Left colon (tissue), 2 donors: Measurements from ENCODE around the gene BUD13. TPM values are rescaled to one million over a fixed set of nuclear protein-coding genes. Genes with fewer than 3 reads are reported as not detected.
"Not testable (repeated sequence)": the region's sequence is repeated elsewhere in the genome, so short reads cannot be mapped to it uniquely, and the experiment has no call there.

Source experiments
- ATAC-seq: fragments of 200-7000 bp; cut with Tn5 transposase; one replicate; pipeline ENCODE4 v1.9.1; 2020; ENCODE audit warnings: mild to moderate bottlenecking, moderate library complexity
- DNase-seq, 2 donors: peaks; one replicate each; pipeline ENCODE4 v3.0.0-alpha.2; 2020
- intact Hi-C, 2 donors: fragments of 100-400 bp; cut with DNase I in 1 of 2; cut with micrococcal nuclease in 1 of 2; formaldehyde crosslinking; loops; one replicate each; pipeline versions ENCODE4 v1.11.2 to v1.14.0; 2022; cut with DNase I, micrococcal nuclease
- total RNA-seq, 2 donors: library from RNA; stranded (reverse); fragmentation: NEBNext Ultra II Directional; extraction: Animal tissue kit (Norgen Biotek cat#: 25700); gene quantifications; one replicate each; pipeline ENCODE4 v1.2.1, GENCODE V29; 2021
- donor health status: DM: no; HTN: no; CAD: no.
- donor health status: DM: yes; HTN: yes; CAD: no.

Gene BUD13
- total RNA-seq, 2 donors from 2014 or later = 14.0 TPM

DNA sequence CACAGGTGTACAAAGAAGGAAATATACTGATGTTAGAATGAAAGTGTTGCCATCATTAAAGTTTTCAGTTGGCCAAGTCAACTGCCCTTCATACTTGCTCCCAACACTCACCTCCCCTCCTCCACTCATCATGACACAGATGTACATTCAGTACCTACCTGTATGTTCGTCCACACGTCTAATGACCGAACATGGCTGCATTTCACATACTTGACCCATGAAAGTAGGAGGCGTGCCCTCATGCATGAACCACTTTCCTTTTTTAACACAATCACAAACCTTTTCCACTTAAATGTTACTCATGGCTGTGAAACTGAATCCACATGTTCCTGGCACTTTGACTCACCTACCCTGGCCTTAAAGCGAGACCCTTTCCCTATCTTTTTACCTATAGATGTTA, 3.2 kb upstream of the BUD13 start:
- ATAC-seq = no peak
- DNase-seq = no peak
- intact Hi-C loops = no loop called here

DNA sequence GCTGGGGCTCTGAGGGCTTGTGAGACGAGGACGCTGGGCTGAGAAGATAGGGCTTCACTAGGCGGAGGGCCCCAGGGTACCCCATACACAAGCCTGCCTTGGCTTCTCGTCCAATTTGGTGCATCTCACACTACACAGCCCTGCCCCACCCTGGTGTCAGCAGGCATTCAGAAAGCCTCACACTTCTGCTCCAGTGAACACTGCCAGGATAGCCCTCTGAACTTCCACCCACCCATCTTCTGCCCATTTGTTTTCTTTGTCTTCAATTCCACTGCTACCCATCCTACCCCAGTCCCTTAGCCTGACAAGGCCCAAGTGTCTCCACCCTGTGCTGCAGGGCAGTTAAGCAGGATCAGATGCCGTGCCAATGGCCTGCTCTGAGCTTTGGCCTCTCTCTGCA, 1.9 kb upstream of the BUD13 start:
- DNase-seq = no peak
- intact Hi-C loops = no loop called here
- no peak for ATAC-seq

DNA sequence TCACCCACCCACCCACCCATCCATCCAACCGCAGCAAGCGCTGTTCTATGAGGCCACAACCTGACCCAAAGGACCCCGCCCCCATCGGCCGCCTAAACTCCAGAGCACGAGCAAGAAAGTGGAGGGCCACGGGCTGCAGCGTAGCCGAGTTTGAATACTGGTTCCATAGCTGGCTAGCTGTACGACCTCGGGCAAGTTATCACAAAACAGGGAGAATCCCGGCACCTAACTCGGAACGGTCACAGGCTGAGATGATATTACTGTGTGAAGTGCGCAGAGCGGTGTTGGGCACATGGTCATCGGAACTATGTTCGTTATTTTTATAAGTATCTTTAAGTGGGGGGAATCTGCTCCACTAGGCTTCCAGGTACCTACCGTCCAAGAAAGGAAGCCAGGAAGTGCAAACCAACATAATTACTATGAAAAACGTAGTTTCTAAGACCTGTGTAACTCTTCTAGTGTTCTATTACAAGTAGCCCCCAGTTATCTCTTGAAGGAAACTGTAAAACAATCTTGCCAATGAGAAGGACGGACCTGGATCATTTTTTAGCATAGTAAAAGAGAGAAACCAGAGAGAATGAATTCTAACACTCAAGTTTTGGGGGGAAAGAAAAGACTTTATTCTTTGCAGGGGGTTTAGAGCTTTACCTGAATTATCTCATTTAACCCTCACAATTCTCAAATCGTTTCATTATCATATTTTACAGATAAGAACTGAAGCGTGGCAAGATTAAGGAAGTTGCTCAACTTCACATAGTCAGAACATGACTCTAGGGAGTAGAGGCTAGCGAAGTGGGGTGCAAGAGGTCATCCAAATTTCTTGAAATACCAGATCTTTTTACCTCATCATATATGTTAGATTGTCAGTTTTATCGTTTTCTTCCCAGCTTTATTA, 663 bp upstream of the BUD13 start:
- ATAC-seq (peak; percentile 44), DNase-seq (no peak)
- intact Hi-C loops = no loop called here

DNA sequence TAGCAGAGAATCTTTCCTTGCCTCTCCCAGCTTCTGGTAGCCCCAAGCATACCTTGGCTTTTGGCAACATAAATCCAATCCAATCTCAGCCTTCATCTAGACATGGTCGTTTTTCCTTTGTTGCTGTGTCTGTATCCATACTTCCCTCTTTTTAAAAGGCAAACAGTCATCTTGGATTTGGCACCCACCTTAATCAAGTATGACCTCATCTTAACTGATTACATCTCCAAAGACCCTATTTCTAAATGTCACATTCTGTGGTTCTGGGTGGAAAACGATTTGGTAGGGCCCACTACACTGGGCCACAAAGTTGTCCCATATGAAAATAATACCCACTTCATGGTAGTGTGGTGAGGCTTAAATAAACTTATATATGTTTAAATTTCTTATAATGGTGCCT, 852 bp downstream of the BUD13 start:
- DNase-seq (no peak), ATAC-seq (no peak)
- intact Hi-C loops = no loop called here

DNA sequence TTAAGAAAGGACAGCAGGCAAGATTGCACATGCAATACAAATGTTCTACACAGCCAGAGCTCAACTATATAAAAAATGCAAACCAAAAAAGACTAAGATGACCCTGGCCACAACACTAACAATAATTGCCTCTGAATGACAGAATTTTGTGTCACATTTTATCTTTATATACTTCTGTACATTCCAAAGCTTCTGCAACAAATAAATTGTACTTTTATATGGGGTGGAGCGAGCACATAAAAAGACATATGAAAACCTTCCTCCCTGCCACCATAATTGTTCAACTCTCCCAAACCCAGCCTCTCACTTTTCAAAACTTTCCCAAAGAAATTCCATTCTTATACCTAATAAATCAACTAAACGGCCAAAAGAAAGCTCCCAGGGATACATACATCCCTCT, 10.7 kb downstream of the BUD13 start:
- ATAC-seq = no peak
- intact Hi-C loops = no loop called here
- DNase-seq = no peak

- intact Hi-C loops, ATAC-seq, DNase-seq: not testable (repeated sequence)
Observed at GRCh38 chr11:116756044-116756443, 16.7 kb downstream of the BUD13 start.

- no peak for DNase-seq
- intact Hi-C loops = no loop called here
- ATAC-seq = no peak
Observed at GRCh38 chr11:116750070-116750718, 22.6 kb downstream of the BUD13 start.

GRCh38 chr11:116742104-116742503, 30.7 kb downstream of the BUD13 start:
- intact Hi-C loops = no loop called here
- DNase-seq (no peak), ATAC-seq (no peak)

GRCh38 chr11:116740741-116741140, 32.0 kb downstream of the BUD13 start:
- DNase-seq = no peak
- intact Hi-C loops = no loop called here
- no peak for ATAC-seq

GRCh38 chr11:116738975-116739374, 33.8 kb downstream of the BUD13 start:
- no peak for ATAC-seq
- no peak for DNase-seq
- intact Hi-C loops = no loop called here

DNA sequence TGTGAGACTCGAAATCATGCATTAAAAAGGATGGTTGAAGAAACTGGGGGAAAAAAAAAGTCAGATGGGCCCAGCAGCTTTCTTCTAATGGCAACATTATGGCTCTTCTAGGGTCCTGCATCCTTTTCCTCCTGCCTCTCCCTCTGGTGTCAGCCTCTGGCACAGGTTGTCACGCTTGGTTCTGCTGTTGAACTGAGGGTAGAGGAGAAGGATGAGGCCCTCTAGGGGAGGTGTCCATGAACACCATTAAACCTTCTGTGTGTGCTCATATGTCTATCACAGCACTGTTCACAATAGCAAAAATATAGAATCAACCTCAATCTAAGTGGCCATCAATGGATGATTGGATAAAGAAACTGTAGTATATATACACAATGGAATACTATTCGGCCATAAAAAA, 36.0 kb downstream of the BUD13 start:
- ATAC-seq (no peak), DNase-seq (no peak)
- intact Hi-C loops = no loop called here

DNA sequence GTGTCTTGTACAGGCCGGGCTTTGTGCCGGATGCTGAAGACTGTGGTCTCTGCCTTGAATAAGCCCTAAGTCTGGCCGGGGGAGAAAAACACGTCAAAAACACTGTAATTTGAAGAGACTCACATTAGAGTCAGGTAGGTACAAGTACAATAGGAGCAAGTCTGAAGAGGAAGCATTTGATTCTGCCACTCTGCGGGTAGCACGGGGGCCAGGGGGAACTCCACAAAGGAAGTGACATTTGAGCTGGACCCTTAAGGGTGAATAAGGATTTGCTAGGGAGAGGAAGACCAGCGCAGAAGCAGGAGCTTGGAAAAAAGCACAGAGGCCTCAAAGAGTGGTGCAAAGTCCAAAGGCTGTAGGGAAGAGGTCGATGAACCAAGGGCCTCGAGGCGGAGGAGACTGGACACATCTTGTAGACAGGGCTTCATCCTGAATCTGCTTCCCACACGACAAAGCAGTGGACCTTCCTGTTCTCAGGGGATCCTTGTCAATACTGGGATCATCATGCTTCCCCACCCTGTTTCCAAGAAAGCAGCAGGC, 38.7 kb downstream of the BUD13 start:
- DNase-seq (no peak), ATAC-seq (peak; percentile 47)
- intact Hi-C loops = no loop called here

DNA sequence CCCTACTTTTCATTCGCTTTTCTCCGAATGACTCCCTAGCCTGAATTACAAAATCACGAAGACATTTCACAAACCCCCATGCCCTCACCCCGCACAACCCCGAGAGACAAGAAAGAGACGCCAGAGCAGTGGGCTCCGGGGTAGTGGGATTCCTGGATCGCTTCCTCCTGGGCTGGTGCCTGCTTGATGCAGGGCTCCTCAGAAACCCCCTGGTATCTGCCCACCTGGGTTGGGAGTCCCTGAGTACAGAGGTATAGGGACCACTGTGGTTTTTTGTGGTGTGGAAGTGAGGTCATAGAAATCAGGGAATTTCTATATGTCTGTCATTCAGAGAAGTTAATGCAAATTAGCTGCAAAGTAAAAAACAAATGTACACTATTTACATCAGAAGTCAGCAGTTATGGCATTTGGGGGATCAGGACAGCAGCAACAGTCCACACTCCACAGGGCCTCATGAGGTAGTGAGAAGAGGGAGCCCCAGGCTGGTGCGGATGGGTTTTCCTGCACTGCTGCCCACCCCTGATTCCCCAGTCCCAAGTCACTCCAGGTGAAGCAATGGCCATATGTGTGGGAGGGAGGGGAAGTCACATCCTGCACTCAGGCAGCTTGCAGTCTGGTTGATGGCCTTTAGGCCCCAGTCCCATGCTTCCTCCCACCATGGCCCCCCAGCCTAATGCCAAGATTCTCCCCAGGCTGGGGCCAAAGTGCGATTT, 39.6 kb downstream of the BUD13 start:
- intact Hi-C loops = no loop called here
- no peak for ATAC-seq
- DNase-seq = no peak

DNA sequence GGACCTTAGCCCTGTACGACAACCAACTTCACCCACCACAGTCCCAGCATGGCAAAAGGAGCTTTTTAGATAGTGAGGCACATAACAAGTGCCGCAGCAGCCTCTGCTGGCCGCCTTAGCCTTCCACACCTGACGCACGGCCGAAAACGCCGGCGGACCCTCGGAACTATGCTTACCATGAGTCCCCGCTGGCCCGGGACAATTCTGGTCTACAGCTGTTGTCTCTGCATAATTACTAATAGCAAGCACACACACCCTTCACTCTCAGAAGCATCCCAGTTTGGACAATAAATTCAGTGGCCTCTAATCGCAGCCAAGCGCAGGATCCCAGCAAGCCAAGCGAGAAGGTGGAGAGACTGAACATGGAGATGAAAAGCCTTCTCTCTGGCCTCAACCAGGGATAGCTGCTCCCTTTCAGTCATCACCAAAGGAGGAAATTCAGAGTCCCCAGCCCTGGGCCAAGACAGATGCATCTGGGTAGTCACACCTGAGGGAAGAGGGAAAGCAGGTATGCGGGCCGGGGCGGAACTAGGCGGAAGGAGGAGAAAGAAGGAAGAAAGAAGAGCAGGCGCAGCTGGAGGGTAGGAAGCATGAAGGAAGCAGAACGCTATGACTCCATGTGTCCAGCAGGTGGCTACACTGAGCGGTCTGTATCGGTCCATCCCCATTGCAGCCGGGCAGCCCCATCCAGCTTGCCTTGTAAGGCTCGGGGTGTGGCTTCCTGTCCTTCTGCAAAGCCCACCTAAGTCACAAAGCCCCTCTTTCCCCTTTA, 40.3 kb downstream of the BUD13 start:
- peak; percentile 51 to 68 for DNase-seq
- ATAC-seq = peak; percentile 87
- intact Hi-C loops = no loop called here

DNA sequence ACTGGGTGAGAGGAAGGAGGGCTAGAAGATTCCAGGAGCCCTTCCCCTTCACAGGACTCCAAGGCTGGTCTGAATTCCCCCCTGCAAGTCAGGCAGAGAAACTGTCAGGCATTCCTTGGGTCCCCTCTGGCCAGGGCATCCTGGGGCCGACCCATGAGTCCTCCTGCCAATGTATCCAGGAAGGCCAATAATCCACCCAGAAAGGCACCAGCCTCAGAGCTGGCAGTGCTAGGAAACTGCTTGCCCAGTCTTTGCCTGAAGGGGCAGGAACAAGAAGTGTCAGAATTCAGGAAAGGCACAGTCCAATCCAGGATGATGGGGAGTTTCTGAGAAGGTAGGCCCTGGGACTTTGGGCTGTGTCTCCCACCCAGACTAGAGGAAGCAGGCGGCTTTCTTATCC, 41.0 kb downstream of the BUD13 start:
- ATAC-seq = no peak
- intact Hi-C loops = no loop called here
- DNase-seq = no peak

- DNase-seq (no peak), ATAC-seq (peak; percentile 23)
- intact Hi-C loops = no loop called here
Observed at GRCh38 chr11:116731097-116731761, 41.6 kb downstream of the BUD13 start.

DNA sequence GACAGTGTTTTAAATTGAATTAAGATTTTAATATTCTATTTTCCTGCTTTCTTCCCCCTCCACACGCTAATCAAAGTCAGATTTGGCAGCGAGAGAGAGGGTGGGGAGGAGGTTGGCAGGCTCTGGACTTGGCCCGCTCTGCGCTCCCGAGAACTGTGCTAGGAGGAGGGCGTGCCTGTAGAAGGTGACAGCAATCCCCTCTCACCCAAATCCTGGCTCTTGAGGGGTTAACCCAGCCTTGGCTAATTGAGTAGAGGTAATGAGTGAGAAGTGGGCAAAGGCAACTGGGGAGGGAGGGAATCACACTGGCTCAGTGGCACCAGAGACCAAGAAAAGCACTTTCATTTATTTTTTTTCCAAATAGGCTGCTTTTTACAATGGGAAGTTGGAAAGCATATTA, 42.2 kb downstream of the BUD13 start:
- no peak for DNase-seq
- intact Hi-C loops = no loop called here
- ATAC-seq = peak; percentile 30

DNA sequence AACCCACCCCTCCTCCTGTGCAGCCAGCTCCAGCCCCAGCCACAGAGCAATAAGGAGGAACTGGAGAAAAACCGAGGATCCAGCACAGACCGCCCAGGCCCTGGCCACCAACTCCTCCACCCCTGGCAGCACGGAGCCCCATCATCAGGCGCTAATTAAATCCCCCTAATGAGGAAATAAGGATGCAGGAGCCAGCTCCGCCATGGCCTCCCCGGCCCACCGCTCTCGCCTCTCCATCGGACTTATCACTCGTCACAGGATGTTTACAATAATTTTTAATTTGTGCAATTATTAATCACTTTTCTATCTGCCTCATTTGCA, 42.6 kb downstream of the BUD13 start:
- no peak for DNase-seq
- ATAC-seq = no peak
- intact Hi-C loops = no loop called here
